HCT116 (cell line): Measurements from ENCODE around the gene KCTD1.

Experiments used
- EZH2 ChIP-seq: fragments of 200-600 bp; sonication (generic); IDR thresholded peaks from 2 replicates; pipeline ENCODE4 v1.6.1; 2017; ENCODE audit warnings: antibody characterized with exemption, mixed run types
- POLR2AphosphoS5 ChIP-seq: IDR thresholded peaks from 2 replicates; pipeline ENCODE4 v1.6.1; 2011; ENCODE audit warnings: mild to moderate bottlenecking, low read depth, low read length, moderate library complexity
- SIN3A ChIP-seq: IDR thresholded peaks from 2 replicates; pipeline ENCODE4 v1.6.1; 2012; ENCODE audit warnings: low read depth
- ZNF274 ChIP-seq: fragments of 200-500 bp; sonication (Bioruptor generic); IDR thresholded peaks from 2 replicates; pipeline ENCODE4 v1.6.1; 2014; ENCODE audit warnings: mild to moderate bottlenecking, low read depth, low read length, inconsistent platforms
- TF ChIP-seq, protein P1 (sequence below), 3 experiments: fragments of 200-600 bp in 1 of 3; sonication (generic) in 1 of 3; IDR thresholded peaks in 2 of 3; conservative IDR thresholded peaks in 1 of 3; 2 replicates each; pipeline ENCODE4 v1.5.1; 2012 to 2017; ENCODE audit warnings: low read depth in 2 of 3, low read length in 2 of 3, antibody characterized with exemption in 1 of 3, borderline replicate concordance in 1 of 3, control low read depth in 1 of 3, mild to moderate bottlenecking in 1 of 3, mixed read lengths in 1 of 3, mixed run types in 1 of 3, moderate library complexity in 1 of 3; ENCODE audit not compliant: insufficient read depth in 1 of 3
- TF ChIP-seq, protein P2 (sequence below): IDR thresholded peaks from 2 replicates; pipeline ENCODE4 v1.6.1; 2012
- TF ChIP-seq, protein P3 (sequence below): IDR thresholded peaks from 2 replicates; pipeline ENCODE4 v1.6.1; 2012

DNA sequence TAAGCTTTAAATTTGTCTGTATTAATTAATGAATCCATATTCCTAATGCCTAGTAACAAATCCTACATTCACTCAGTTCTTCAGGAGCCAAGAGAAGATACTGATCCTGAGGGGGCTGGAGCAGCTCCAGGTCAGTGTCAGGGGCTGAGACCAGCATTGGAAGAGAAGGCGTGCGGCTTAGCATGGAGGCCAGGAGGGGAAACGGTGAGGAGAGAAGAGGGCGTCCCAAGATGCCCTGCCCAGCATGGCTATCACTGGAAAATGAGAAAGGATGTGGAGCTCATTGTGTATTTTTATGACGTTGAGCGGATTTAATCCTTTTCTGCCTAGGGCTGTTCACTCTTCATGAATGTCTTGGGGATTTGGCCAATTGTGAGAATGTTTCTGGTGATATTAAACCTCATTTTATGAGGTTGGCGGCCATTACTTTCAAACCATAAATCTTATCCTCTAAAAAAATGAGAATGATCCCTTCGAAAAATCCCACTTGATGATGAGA is 131.7 kb downstream of the KCTD1 start:
- no peak for TF ChIP-seq POLR2AphosphoS5
- TF ChIP-seq, protein P1, sequence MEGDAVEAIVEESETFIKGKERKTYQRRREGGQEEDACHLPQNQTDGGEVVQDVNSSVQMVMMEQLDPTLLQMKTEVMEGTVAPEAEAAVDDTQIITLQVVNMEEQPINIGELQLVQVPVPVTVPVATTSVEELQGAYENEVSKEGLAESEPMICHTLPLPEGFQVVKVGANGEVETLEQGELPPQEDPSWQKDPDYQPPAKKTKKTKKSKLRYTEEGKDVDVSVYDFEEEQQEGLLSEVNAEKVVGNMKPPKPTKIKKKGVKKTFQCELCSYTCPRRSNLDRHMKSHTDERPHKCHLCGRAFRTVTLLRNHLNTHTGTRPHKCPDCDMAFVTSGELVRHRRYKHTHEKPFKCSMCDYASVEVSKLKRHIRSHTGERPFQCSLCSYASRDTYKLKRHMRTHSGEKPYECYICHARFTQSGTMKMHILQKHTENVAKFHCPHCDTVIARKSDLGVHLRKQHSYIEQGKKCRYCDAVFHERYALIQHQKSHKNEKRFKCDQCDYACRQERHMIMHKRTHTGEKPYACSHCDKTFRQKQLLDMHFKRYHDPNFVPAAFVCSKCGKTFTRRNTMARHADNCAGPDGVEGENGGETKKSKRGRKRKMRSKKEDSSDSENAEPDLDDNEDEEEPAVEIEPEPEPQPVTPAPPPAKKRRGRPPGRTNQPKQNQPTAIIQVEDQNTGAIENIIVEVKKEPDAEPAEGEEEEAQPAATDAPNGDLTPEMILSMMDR (IDR thresholded peaks at IDR 0.05 in 2 of 3, conservative IDR thresholded peaks at IDR 0.05 in 1 of 3; ENCODE audit: borderline replicate concordance in 1 of 3, insufficient read depth in 1 of 3, low read depth in 2 of 3, low read length in 2 of 3), result no peak
- TF ChIP-seq, protein P2, sequence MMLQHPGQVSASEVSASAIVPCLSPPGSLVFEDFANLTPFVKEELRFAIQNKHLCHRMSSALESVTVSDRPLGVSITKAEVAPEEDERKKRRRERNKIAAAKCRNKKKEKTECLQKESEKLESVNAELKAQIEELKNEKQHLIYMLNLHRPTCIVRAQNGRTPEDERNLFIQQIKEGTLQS, result no peak
- no peak for TF ChIP-seq SIN3A
- no peak for TF ChIP-seq EZH2
- TF ChIP-seq, protein P3, sequence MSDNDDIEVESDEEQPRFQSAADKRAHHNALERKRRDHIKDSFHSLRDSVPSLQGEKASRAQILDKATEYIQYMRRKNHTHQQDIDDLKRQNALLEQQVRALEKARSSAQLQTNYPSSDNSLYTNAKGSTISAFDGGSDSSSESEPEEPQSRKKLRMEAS, result no peak
- no peak for TF ChIP-seq ZNF274
